Parathyroid adenoma (tissue), 2 donors: ENCODE data around the gene FIGNL1.
"Not testable (repeated sequence)": the region's sequence is repeated elsewhere in the genome, so short reads cannot be mapped to it uniquely, and the experiment has no call there.

ENCODE experiments used
- H2AFZ ChIP-seq: fragments of 300-600 bp; sonication (generic); one replicate; pipeline ENCODE4 v1.7.0; 2017; ENCODE audit warnings: antibody characterized with exemption, mild to moderate bottlenecking
- H3K27ac ChIP-seq: fragments of 300-600 bp; sonication (generic); one replicate; pipeline ENCODE4 v1.7.0; 2017
- H3K27me3 ChIP-seq: fragments of 300-600 bp; sonication (generic); one replicate; pipeline ENCODE4 v1.7.0; 2017; ENCODE audit warnings: low read length; ENCODE audit not compliant: control insufficient read depth, insufficient read depth
- H3K36me3 ChIP-seq: fragments of 300-600 bp; sonication (generic); one replicate; pipeline ENCODE4 v1.7.0; 2017; ENCODE audit warnings: low read length; ENCODE audit not compliant: control insufficient read depth, insufficient read depth
- H3K4me1 ChIP-seq: fragments of 300-600 bp; sonication (generic); one replicate; pipeline ENCODE4 v1.7.0; 2017; ENCODE audit warnings: control low read depth
- H3K4me2 ChIP-seq: fragments of 300-600 bp; sonication (generic); one replicate; pipeline ENCODE4 v1.7.0; 2017; ENCODE audit warnings: low read length
- H3K4me3 ChIP-seq: fragments of 300-600 bp; sonication (generic); one replicate; pipeline ENCODE4 v1.7.0; 2017; ENCODE audit warnings: low read depth, low read length
- H3K79me2 ChIP-seq: fragments of 300-600 bp; sonication (generic); one replicate; pipeline ENCODE4 v1.7.0; 2017; ENCODE audit warnings: control low read depth
- H3K9ac ChIP-seq: fragments of 300-600 bp; sonication (generic); one replicate; pipeline ENCODE4 v1.7.0; 2017; ENCODE audit warnings: mild to moderate bottlenecking
- H3K9me3 ChIP-seq: fragments of 300-600 bp; sonication (generic); one replicate; pipeline ENCODE4 v1.7.0; 2017; ENCODE audit warnings: low read length; ENCODE audit not compliant: control insufficient read depth
- TF ChIP-seq, protein P1 (sequence below): fragments of 300-600 bp; sonication (generic); IDR thresholded peaks from one replicate; pipeline ENCODE4 v1.7.0; 2017; ENCODE audit warnings: antibody characterized with exemption, mild to moderate bottlenecking
- donor health status: primary hyperparathyroidism.

The FIGNL1 gene

DNA sequence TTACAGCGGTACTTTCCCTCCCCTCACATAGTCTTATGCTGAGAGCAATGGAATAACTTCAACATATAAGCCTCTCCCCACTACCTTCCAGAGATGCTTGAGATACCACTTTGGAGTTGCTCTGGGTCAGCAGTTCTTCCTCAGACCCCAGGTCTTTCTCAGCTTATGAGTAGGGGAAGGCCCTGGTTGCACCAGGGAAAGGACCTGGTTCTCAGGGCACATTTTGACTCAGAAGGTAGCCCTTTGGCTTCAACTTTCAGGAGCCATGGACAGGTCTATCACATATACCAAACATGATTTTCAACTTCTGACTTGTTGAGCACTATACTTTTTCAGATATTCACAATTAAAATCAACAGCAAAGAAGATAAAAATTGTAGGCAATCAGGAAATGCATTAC lies 11.5 kb upstream of the FIGNL1 start:
- no peak overlapping the region for H3K4me2 ChIP-seq
- H3K27ac ChIP-seq = no peak overlapping the region
- H2AFZ ChIP-seq = no peak overlapping the region
- H3K4me1 ChIP-seq = no peaks in the 10 kb centered on the region
- no peaks in the 10 kb centered on the region for H3K27me3 ChIP-seq
- H3K9me3 ChIP-seq = no peaks in the 10 kb centered on the region
- H3K9ac ChIP-seq = no peak overlapping the region
- H3K4me3 ChIP-seq = no peak overlapping the region
- H3K79me2 ChIP-seq = no peaks in the 10 kb centered on the region
- TF ChIP-seq, protein P1, sequence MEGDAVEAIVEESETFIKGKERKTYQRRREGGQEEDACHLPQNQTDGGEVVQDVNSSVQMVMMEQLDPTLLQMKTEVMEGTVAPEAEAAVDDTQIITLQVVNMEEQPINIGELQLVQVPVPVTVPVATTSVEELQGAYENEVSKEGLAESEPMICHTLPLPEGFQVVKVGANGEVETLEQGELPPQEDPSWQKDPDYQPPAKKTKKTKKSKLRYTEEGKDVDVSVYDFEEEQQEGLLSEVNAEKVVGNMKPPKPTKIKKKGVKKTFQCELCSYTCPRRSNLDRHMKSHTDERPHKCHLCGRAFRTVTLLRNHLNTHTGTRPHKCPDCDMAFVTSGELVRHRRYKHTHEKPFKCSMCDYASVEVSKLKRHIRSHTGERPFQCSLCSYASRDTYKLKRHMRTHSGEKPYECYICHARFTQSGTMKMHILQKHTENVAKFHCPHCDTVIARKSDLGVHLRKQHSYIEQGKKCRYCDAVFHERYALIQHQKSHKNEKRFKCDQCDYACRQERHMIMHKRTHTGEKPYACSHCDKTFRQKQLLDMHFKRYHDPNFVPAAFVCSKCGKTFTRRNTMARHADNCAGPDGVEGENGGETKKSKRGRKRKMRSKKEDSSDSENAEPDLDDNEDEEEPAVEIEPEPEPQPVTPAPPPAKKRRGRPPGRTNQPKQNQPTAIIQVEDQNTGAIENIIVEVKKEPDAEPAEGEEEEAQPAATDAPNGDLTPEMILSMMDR = no peak
- no peaks in the 10 kb centered on the region for H3K36me3 ChIP-seq

DNA sequence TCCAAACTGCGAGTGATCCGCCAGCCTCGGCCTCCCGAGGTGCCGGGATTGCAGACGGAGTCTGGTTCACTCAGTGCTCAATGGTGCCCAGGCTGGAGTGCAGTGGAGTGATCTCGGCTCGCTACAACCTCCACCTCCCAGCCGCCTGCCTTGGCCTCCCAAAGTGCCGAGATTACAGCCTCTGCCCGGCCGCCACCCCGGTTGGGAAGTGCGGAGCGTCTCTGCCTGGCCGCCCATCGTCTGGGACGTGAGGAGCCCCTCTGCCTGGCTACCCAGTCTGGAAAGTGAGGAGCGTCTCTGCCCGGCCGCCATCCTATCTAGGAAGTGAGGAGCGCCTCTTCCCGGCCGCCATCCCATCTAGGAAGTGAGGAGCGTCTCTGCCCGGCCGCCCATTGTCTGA lies 9.0 kb upstream of the FIGNL1 start:
- H3K36me3 ChIP-seq, H3K4me1 ChIP-seq, H3K79me2 ChIP-seq, H3K9me3 ChIP-seq, H3K4me3 ChIP-seq, H2AFZ ChIP-seq, H3K9ac ChIP-seq, H3K27me3 ChIP-seq, H3K27ac ChIP-seq, H3K4me2 ChIP-seq: not testable (repeated sequence)

DNA sequence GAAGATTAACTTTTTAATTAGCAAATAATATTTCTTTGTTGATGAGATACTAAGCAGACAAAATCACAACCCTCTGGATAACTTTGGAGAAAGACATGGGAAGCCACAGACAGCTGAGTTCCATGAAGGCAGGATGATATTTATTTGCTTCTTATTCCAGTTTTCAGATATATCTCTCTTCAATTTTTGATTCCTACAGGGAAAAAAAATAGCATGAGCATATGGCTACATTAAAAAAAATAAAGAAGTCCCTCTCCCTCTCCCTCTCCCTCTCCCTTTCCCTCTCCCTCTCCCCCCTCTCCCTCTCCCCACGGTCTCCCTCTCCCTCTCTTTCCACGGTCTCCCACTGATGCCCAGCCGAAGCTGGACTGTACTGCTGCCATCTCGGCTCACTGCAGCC lies 8.5 kb upstream of the FIGNL1 start:
- H3K36me3 ChIP-seq, H3K4me2 ChIP-seq, H3K9me3 ChIP-seq, H3K79me2 ChIP-seq, H3K4me1 ChIP-seq, H3K4me3 ChIP-seq, H3K27ac ChIP-seq, H3K9ac ChIP-seq, H3K27me3 ChIP-seq, H2AFZ ChIP-seq: not testable (repeated sequence)

DNA sequence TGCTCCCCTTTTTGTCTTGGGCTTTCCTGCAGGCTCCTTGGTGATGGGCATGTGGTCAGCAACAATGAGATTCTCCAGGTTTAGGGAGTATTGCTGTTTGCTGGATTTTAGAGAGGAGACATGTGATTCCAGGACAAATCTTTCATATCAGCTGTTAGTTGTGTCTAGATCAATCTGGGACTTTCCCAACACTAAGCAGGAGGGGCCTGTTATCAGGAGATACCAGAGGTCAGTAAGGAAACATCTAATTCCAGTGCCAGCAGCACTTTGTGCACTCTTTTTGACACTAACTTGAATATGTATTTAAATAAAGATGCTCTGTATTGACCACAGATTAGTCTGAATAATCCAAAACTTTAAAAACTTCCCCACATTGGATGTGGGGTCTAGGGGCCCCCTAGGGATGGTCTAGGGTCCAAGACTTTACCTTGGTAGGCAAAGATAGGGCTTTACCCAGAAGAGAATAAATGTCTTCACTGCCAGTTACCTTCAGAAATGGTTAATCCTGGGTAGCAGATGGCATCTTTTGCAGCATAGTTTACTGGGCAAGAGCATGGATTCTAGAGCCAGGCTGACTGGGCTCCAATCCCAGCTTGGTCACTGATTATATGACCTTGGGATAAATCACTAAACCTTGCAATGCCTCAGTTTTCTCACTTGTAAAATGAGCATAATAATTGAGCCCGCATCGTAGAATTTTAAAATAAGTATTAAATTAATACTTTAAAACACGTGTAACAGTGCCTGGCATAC lies 6.4 kb upstream of the FIGNL1 start:
- Histone ChIP-seq H3K9me3 (no peaks in the 10 kb centered on the region), H3K27ac (no peak overlapping the region), H3K4me2 (no peak overlapping the region), H3K9ac (no peak overlapping the region), H3K36me3 (no peaks in the 10 kb centered on the region), H3K79me2 (no peaks in the 10 kb centered on the region), H3K4me1 (no peaks in the 10 kb centered on the region), H3K4me3 (no peak overlapping the region), H2AFZ (no peak overlapping the region), H3K27me3 (no peaks in the 10 kb centered on the region)
- TF ChIP-seq, protein P1 = no peak

DNA sequence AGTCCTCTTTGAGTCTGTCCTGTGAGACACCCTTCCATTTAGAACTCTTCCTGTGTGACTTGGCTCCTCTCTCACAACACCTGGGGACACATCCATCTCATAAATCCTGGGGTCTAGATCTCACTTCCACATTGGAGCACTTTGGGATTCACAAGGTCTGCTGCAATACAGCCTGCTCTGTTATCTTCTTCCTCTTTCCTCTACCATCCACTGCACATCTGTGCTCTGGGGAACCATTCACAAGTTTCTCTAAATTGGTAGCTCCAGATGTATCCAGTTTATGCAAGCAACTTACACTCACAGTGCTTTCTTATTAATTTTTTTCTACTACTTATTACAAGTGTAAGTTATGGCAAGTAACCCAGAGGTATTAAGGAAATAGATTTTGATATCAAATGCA lies 5.5 kb upstream of the FIGNL1 start:
- Histone ChIP-seq H3K27me3 (no peaks in the 10 kb centered on the region), H3K4me2 (no peak overlapping the region), H3K36me3 (no peaks in the 10 kb centered on the region), H2AFZ (no peak overlapping the region), H3K9me3 (no peaks in the 10 kb centered on the region), H3K27ac (no peak overlapping the region), H3K4me1 (no peaks in the 10 kb centered on the region), H3K9ac (no peak overlapping the region), H3K79me2 (peaks cover 3% of the 10 kb centered on the region), H3K4me3 (no peak overlapping the region)
- TF ChIP-seq, protein P1 = no peak

DNA sequence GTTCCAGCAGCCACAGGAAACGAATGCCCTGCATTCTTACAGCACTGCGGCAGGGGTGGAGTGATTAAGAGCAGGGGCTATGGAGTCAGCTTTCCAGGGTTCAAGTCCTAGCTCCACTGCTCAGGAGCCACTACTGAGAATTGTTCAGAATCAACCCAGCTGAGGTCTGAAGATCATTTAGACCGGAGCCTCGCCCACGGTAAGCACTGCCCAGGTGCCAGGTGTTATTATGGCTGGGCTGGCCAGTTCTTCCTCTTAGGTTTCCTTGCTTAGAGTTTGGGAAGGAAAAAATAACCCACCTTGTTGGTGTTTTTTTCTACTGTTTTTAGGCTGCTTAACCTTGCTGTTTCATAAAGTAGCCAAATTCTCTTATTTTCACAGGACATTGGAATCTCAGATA lies 4.8 kb upstream of the FIGNL1 start:
- H3K79me2 ChIP-seq = peaks cover 3% of the 10 kb centered on the region
- no peak overlapping the region for H3K4me2 ChIP-seq
- H3K4me3 ChIP-seq = no peak overlapping the region
- H3K9ac ChIP-seq = no peak overlapping the region
- H3K27ac ChIP-seq = no peak overlapping the region
- no peaks in the 10 kb centered on the region for H3K27me3 ChIP-seq
- no peaks in the 10 kb centered on the region for H3K4me1 ChIP-seq
- H3K9me3 ChIP-seq = no peaks in the 10 kb centered on the region
- no peak overlapping the region for H2AFZ ChIP-seq
- TF ChIP-seq, protein P1 = no peak
- H3K36me3 ChIP-seq = no peaks in the 10 kb centered on the region
